H9 (cell line): ENCODE results near the gene ZNF14. TPM values are rescaled to one million over a fixed set of nuclear protein-coding genes. Genes with fewer than 3 reads are reported as not detected.
A peak's percentile ranks its signal among the peaks of the same experiment; 100 is the strongest.
"Not testable (repeated sequence)": the region's sequence is repeated elsewhere in the genome, so short reads cannot be mapped to it uniquely, and the experiment has no call there.

Source experiments
- DNase-seq: peaks from one replicate; pipeline ENCODE4 v3.0.0-alpha.2; 2017
- H2AFZ ChIP-seq: one replicate; pipeline ENCODE4 v1.6.1; 2013; ENCODE audit warnings: mild to moderate bottlenecking, low read length, control low read depth, moderate library complexity
- H2AK5ac ChIP-seq: 2 replicates; pipeline ENCODE4 v1.6.1; 2013; ENCODE audit warnings: low read length, control low read depth, mixed read lengths; ENCODE audit not compliant: insufficient read length
- H2BK120ac ChIP-seq: one replicate; pipeline ENCODE4 v1.6.1; 2013; ENCODE audit warnings: low read depth, mild to moderate bottlenecking, low read length, control low read depth, inconsistent platforms; ENCODE audit not compliant: poor library complexity, severe bottlenecking
- H2BK12ac ChIP-seq: 2 replicates; pipeline ENCODE4 v1.6.1; 2013; ENCODE audit warnings: low read length, control low read depth, mixed read lengths, low read depth; ENCODE audit not compliant: insufficient read length
- H2BK15ac ChIP-seq: 2 replicates; pipeline ENCODE4 v1.6.1; 2013; ENCODE audit warnings: low read depth, low read length, control low read depth
- H2BK20ac ChIP-seq: one replicate; pipeline ENCODE4 v1.6.1; 2013; ENCODE audit warnings: low read depth, mild to moderate bottlenecking, low read length, control low read depth, inconsistent platforms; ENCODE audit not compliant: poor library complexity, severe bottlenecking
- H2BK5ac ChIP-seq: 2 replicates; pipeline ENCODE4 v1.6.1; 2013; ENCODE audit warnings: low read length, control low read depth, mixed read lengths; ENCODE audit not compliant: insufficient read length
- H3K14ac ChIP-seq: 2 replicates; pipeline ENCODE4 v1.6.1; 2013; ENCODE audit warnings: low read length, control low read depth; ENCODE audit not compliant: insufficient read depth
- H3K18ac ChIP-seq: 2 replicates; pipeline ENCODE4 v1.6.1; 2013; ENCODE audit warnings: low read depth, mild to moderate bottlenecking, mixed read lengths, low read length, control low read depth; ENCODE audit not compliant: insufficient read length
- H3K23ac ChIP-seq: 2 replicates; pipeline ENCODE4 v1.6.1; 2013; ENCODE audit warnings: low read length, control low read depth, mixed read lengths, low read depth; ENCODE audit not compliant: insufficient read length
- H3K23me2 ChIP-seq: 2 replicates; pipeline ENCODE4 v1.6.1; 2013; ENCODE audit warnings: low read depth, mild to moderate bottlenecking, mixed read lengths, low read length, control low read depth; ENCODE audit not compliant: insufficient read length, poor library complexity, severe bottlenecking
- H3K27ac ChIP-seq: 2 replicates; pipeline ENCODE4 v1.5.1; 2013; ENCODE audit warnings: low read length, control low read depth, mixed read lengths, low read depth; ENCODE audit not compliant: insufficient read length
- H3K27me3 ChIP-seq: 2 replicates; pipeline ENCODE4 v1.6.1; 2013; ENCODE audit warnings: low read length, control low read depth, inconsistent platforms; ENCODE audit not compliant: insufficient read depth
- H3K4ac ChIP-seq: 2 replicates; pipeline ENCODE4 v1.6.1; 2013; ENCODE audit warnings: low read depth, mild to moderate bottlenecking, control low read depth, inconsistent platforms, low read length, moderate library complexity
- H3K4me1 ChIP-seq: 2 replicates; pipeline ENCODE4 v1.6.1; 2013; ENCODE audit warnings: low read length, control low read depth, inconsistent platforms; ENCODE audit not compliant: insufficient read depth
- H3K4me2 ChIP-seq: 2 replicates; pipeline ENCODE4 v1.6.1; 2013; ENCODE audit warnings: low read length, control low read depth, mixed read lengths; ENCODE audit not compliant: insufficient read length, insufficient read depth
- H3K56ac ChIP-seq: 2 replicates; pipeline ENCODE4 v1.6.1; 2013; ENCODE audit warnings: low read depth, mild to moderate bottlenecking, mixed read lengths, low read length, control low read depth; ENCODE audit not compliant: insufficient read length
- H3K79me1 ChIP-seq: 2 replicates; pipeline ENCODE4 v1.6.1; 2013; ENCODE audit warnings: low read depth, mild to moderate bottlenecking, moderate library complexity, low read length, control low read depth, inconsistent platforms; ENCODE audit not compliant: insufficient read depth, poor library complexity, severe bottlenecking
- H3K79me2 ChIP-seq: 2 replicates; pipeline ENCODE4 v1.6.1; 2013; ENCODE audit warnings: low read length, control low read depth, inconsistent platforms; ENCODE audit not compliant: insufficient read depth
- H3K9ac ChIP-seq: 2 replicates; pipeline ENCODE4 v1.6.1; 2013; ENCODE audit warnings: low read length, control low read depth, mixed read lengths; ENCODE audit not compliant: insufficient read length; ENCODE audit errors: extremely low read depth
- H3K9me3 ChIP-seq: one replicate; pipeline ENCODE4 v1.6.1; 2013; ENCODE audit warnings: low read depth, low read length, inconsistent platforms; ENCODE audit not compliant: control insufficient read depth
- H3T11ph ChIP-seq: one replicate; pipeline ENCODE4 v1.6.1; 2013; ENCODE audit warnings: mild to moderate bottlenecking, low read length, control low read depth, inconsistent platforms
- H4K20me1 ChIP-seq: one replicate; pipeline ENCODE4 v1.6.1; 2013; ENCODE audit not compliant: control insufficient read depth, insufficient read length, insufficient read depth
- H4K5ac ChIP-seq: 2 replicates; pipeline ENCODE4 v1.6.1; 2013; ENCODE audit warnings: low read depth, mild to moderate bottlenecking, mixed read lengths, low read length, control low read depth; ENCODE audit not compliant: insufficient read length
- H4K8ac ChIP-seq: replicated peaks from 2 replicates; pipeline ENCODE4 v1.6.1; 2013; ENCODE audit warnings: low read length, control low read depth, mixed read lengths, low read depth; ENCODE audit not compliant: insufficient read length
- H4K91ac ChIP-seq: 2 replicates; pipeline ENCODE4 v1.6.1; 2013; ENCODE audit warnings: low read depth, mild to moderate bottlenecking, moderate library complexity, mixed read lengths, low read length, control low read depth; ENCODE audit not compliant: insufficient read length
- H3K27ac Mint-ChIP-seq, 3 experiments: 2 replicates in 2 of 3; 3 replicates in 1 of 3; pipeline ENCODE4 v1.8.0; 2020 to 2021; ENCODE audit warnings: mixed read lengths in 3 of 3, mild to moderate bottlenecking in 1 of 3, moderate library complexity in 1 of 3
- H3K27me3 Mint-ChIP-seq: 2 replicates; pipeline ENCODE4 v1.8.0; 2021; ENCODE audit warnings: low read depth, mild to moderate bottlenecking, moderate library complexity, mixed read lengths
- H3K36me3 Mint-ChIP-seq, 3 experiments: 2 replicates in 2 of 3; 3 replicates in 1 of 3; pipeline ENCODE4 v1.8.0; 2020 to 2021; ENCODE audit warnings: low read depth in 3 of 3, mixed read lengths in 3 of 3; ENCODE audit not compliant: insufficient read depth in 1 of 3
- H3K4me1 Mint-ChIP-seq, 2 experiments: 2 replicates each; pipeline ENCODE4 v1.8.0; 2020; ENCODE audit warnings: mixed read lengths in 2 of 2
- H3K4me3 Mint-ChIP-seq, 2 experiments: 2 replicates in 1 of 2; 3 replicates in 1 of 2; pipeline ENCODE4 v1.8.0; 2020 to 2021; ENCODE audit warnings: mild to moderate bottlenecking in 2 of 2, mixed read lengths in 2 of 2, moderate library complexity in 1 of 2
- H3K9me3 Mint-ChIP-seq, 2 experiments: 2 replicates in 1 of 2; 3 replicates in 1 of 2; pipeline ENCODE4 v1.8.0; 2020; ENCODE audit warnings: mild to moderate bottlenecking in 2 of 2, mixed read lengths in 2 of 2, moderate library complexity in 1 of 2
- WGBS: extraction: QIAGEN DNeasy Blood & Tissue Kit; methylation state at CpG from one replicate; pipeline ENCODE4 v1.1.7; 2013; ENCODE audit warnings: missing lambda C conversion rate, low lambda C conversion rate, mixed read lengths; ENCODE audit not compliant: insufficient read length; ENCODE audit errors: extremely low coverage; 5-methylcytosine and 5-hydroxymethylcytosine counted together
- total RNA-seq: library from RNA; stranded (reverse); gene quantifications from 2 replicates; pipeline ENCODE4 v1.2.1, GENCODE V29; 2021
- TF ChIP-seq, protein P1 (sequence below): fragments of 200-600 bp; sonication (generic); conservative IDR thresholded peaks from 3 replicates; pipeline ENCODE4 v1.8.0; 2021; ENCODE audit warnings: antibody characterized with exemption, mild to moderate bottlenecking

Gene ZNF14
- total RNA-seq, 1 experiment from 2014 or later = 8.3 TPM

DNA sequence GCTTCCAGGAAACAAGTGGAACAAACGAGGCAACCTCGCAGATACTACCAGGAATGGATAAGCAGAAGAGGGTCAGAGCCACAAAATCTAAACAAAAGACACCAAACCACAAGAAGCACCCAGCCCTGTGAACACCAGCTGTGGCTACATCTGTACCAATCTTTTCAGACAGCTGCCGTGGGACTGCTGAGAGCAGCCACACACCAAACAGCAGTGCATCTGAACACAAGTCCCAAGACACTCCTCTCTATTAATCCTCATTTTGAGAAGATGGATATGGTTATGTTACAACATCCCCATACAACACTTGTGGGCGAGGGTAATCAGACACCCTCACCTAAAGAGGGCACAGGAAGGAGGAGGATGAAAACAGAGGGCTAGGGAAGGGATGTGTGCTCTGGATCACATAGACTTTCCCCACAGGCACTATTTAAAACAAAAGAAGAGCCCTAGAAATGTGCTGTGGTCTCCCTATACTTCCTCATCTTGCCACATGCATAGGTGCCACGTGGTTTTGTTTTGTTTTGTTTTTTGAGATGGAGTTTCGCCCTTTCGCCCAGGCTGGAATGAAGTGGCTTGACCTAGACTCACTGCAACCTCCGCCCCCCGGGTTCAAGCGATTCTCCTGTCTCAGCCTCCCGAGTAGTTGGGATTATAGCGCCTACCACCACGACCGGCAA lies 41.6 kb upstream of the ZNF14 start:
- Histone ChIP-seq H4K20me1 (no peaks in the 10 kb centered on the region), H4K5ac (no peak overlapping the region), H3K4me1 (no peaks in the 10 kb centered on the region; the same call in 1 of the 2 replicates), H3K56ac (no peak overlapping the region), H3K23ac (no peak overlapping the region), H3K9ac (no peak overlapping the region), H2BK20ac (no peak overlapping the region), H3K79me2 (no peaks in the 10 kb centered on the region), H3K27me3 (no peaks in the 10 kb centered on the region), H3K18ac (no peak overlapping the region), H2BK5ac (no peak overlapping the region), H2BK15ac (no peak overlapping the region), H3K9me3 (no peaks in the 10 kb centered on the region), H2AK5ac (no peak overlapping the region), H2BK120ac (no peak overlapping the region), H3K79me1 (peaks cover 4% of the 10 kb centered on the region), H4K8ac (no peak overlapping the region), H3K23me2 (peaks cover 15% of the 10 kb centered on the region), H3T11ph (no peak overlapping the region), H3K4ac (no peak overlapping the region), H3K4me2 (no peak overlapping the region), H3K14ac (no peak overlapping the region), H4K91ac (no peak overlapping the region), H3K27ac (no peak overlapping the region), H2BK12ac (no peak overlapping the region), H2AFZ (no peak overlapping the region)
- no CpG with 5 or more reads among the region's 14 CpGs for WGBS
- no peak for DNase-seq
- no peak overlapping the region for H3K27ac Mint-ChIP-seq
- no peaks in the 10 kb centered on the region for H3K27me3 Mint-ChIP-seq
- H3K4me3 Mint-ChIP-seq = peak overlapping the region; percentile 30 to 59; a peak in 3 of 5 replicates
- H3K9me3 Mint-ChIP-seq = peaks cover 5 to 12% of the 10 kb centered on the region in 2 experiments; a peak in 3 of 5 replicates
- H3K4me1 Mint-ChIP-seq = peaks cover 17 to 18% of the 10 kb centered on the region in 2 experiments
- H3K36me3 Mint-ChIP-seq = peaks cover 5 to 12% (median 9%) of the 10 kb centered on the region in 3 experiments; a peak in 6 of 7 replicates
- TF ChIP-seq, protein P1, sequence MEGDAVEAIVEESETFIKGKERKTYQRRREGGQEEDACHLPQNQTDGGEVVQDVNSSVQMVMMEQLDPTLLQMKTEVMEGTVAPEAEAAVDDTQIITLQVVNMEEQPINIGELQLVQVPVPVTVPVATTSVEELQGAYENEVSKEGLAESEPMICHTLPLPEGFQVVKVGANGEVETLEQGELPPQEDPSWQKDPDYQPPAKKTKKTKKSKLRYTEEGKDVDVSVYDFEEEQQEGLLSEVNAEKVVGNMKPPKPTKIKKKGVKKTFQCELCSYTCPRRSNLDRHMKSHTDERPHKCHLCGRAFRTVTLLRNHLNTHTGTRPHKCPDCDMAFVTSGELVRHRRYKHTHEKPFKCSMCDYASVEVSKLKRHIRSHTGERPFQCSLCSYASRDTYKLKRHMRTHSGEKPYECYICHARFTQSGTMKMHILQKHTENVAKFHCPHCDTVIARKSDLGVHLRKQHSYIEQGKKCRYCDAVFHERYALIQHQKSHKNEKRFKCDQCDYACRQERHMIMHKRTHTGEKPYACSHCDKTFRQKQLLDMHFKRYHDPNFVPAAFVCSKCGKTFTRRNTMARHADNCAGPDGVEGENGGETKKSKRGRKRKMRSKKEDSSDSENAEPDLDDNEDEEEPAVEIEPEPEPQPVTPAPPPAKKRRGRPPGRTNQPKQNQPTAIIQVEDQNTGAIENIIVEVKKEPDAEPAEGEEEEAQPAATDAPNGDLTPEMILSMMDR = no peak

DNA sequence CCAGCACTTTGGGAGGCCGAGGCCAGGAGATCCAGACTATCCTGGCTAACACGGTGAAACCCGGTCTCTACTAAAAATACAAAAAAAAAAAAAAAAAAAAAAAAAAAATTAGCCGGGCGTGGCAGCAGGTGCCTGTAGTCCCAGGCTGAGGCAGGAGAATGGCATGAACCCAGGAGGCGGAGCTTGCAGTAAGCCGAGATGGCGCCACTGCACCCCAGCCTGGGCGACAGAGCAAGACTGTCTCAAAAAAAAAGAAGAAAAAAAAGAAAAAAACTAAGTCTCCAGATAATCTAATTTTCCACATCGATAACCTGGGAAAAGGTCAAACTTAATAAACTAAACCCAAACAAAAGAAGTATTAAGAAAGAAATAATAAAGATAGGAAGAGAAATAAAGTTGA lies 39.1 kb upstream of the ZNF14 start:
- H3K4ac ChIP-seq, H3K4me1 ChIP-seq, H3K27me3 Mint-ChIP-seq, H3K56ac ChIP-seq, H3K18ac ChIP-seq, H3K27ac ChIP-seq, H3K23me2 ChIP-seq, H4K8ac ChIP-seq, H3K9ac ChIP-seq, H3T11ph ChIP-seq, H3K4me1 Mint-ChIP-seq, H3K27me3 ChIP-seq, H2BK5ac ChIP-seq, H3K23ac ChIP-seq, H3K4me2 ChIP-seq, H3K9me3 ChIP-seq, H3K14ac ChIP-seq, H4K20me1 ChIP-seq, H3K79me2 ChIP-seq, H3K79me1 ChIP-seq, H3K36me3 Mint-ChIP-seq, H2BK12ac ChIP-seq, H2BK120ac ChIP-seq, H2BK20ac ChIP-seq, H4K91ac ChIP-seq, H3K4me3 Mint-ChIP-seq, H3K27ac Mint-ChIP-seq, H2AFZ ChIP-seq, H2AK5ac ChIP-seq, H2BK15ac ChIP-seq, H4K5ac ChIP-seq, DNase-seq: not testable (repeated sequence)
- WGBS = no CpG with 5 or more reads among the region's 10 CpGs
- peaks cover 12 to 15% of the 10 kb centered on the region in 2 experiments for H3K9me3 Mint-ChIP-seq
